Fibroblast of lung (primary cell): ENCODE results near the gene PLXNA4. TPM values are rescaled to one million over a fixed set of nuclear protein-coding genes. Genes with fewer than 3 reads are reported as not detected.

Experiments
- DNase-seq, 2 donors: peaks; one replicate each; pipeline versions ENCODE4 v3.0.0 to v3.0.0-alpha.2; 2010; ENCODE audit warnings: low read depth in 2 of 2
- H2AFZ ChIP-seq: 2 replicates; pipeline ENCODE4 v1.5.1; 2012; ENCODE audit warnings: low read length, control low read depth, inconsistent platforms
- H3K27ac ChIP-seq: 2 replicates; pipeline ENCODE4 v1.5.1; 2011; ENCODE audit warnings: low read length, control low read depth; ENCODE audit not compliant: insufficient read depth
- H3K27me3 ChIP-seq: 2 replicates; pipeline ENCODE4 v1.5.1; 2011; ENCODE audit warnings: mild to moderate bottlenecking, low read length; ENCODE audit not compliant: control insufficient read depth, insufficient read depth
- H3K36me3 ChIP-seq: 2 replicates; pipeline ENCODE4 v1.5.1; 2011; ENCODE audit warnings: low read length; ENCODE audit not compliant: control insufficient read depth, insufficient read depth
- H3K4me1 ChIP-seq: 2 replicates; pipeline ENCODE4 v1.5.1; 2011; ENCODE audit warnings: low read length; ENCODE audit not compliant: control insufficient read depth, insufficient read depth; ENCODE audit errors: extremely low read depth
- H3K4me2 ChIP-seq: 2 replicates; pipeline ENCODE4 v1.5.1; 2011; ENCODE audit warnings: low read length, control low read depth; ENCODE audit not compliant: insufficient read depth; ENCODE audit errors: extremely low read depth
- H3K4me3 ChIP-seq, 4 experiments: fragments of 200-600 bp in 1 of 4; sonication (generic) in 1 of 4; replicated peaks in 1 of 4; 2 replicates each; pipeline ENCODE4 v1.5.1; 2011 to 2016; ENCODE audit warnings: low read length in 4 of 4, low read depth in 3 of 4, mild to moderate bottlenecking in 3 of 4, control low read depth in 2 of 4, inconsistent platforms in 1 of 4, mixed read lengths in 1 of 4; ENCODE audit not compliant: insufficient read depth in 1 of 4; ENCODE audit errors: control extremely low read depth in 1 of 4
- H3K79me2 ChIP-seq: 2 replicates; pipeline ENCODE4 v1.5.1; 2012; ENCODE audit warnings: mild to moderate bottlenecking, low read length, inconsistent platforms; ENCODE audit not compliant: control insufficient read depth, insufficient read depth
- H3K9ac ChIP-seq: 2 replicates; pipeline ENCODE4 v1.5.1; 2011; ENCODE audit warnings: mild to moderate bottlenecking, low read length, control low read depth; ENCODE audit not compliant: insufficient read depth
- H3K9me3 ChIP-seq: 2 replicates; pipeline ENCODE4 v1.5.1; 2012; ENCODE audit warnings: low read depth, low read length; ENCODE audit not compliant: control insufficient read depth, insufficient read depth
- H4K20me1 ChIP-seq: 2 replicates; pipeline ENCODE4 v1.5.1; 2011; ENCODE audit warnings: low read length; ENCODE audit not compliant: control insufficient read depth, insufficient read depth; ENCODE audit errors: extremely low read depth
- CTCF ChIP-seq, 2 donors: IDR thresholded peaks in 1 of 2; conservative IDR thresholded peaks in 1 of 2; 1 replicate in 1 of 2; 2 replicates in 1 of 2; pipeline ENCODE4 v1.5.1; 2011 to 2012; ENCODE audit warnings: low read length in 2 of 2, control low read depth in 1 of 2, inconsistent platforms in 1 of 2, low read depth in 1 of 2, mild to moderate bottlenecking in 1 of 2
- EZH2 ChIP-seq: IDR thresholded peaks from 2 replicates; pipeline ENCODE4 v1.5.1; 2012; ENCODE audit warnings: low read length, control low read depth, mild to moderate bottlenecking; ENCODE audit errors: missing control alignments
- polyA plus RNA-seq, 2 donors: library from polyadenylated mRNA; depleted of rRNA in 1 of 2; stranded (reverse) in 1 of 2; unstranded in 1 of 2; fragments of >200 nt; gene quantifications; 2 replicates each; pipeline ENCODE4 v1.2.1, GENCODE V29; 2011 to 2012; ENCODE audit warnings: missing spikeins in 1 of 2
- total RNA-seq: library from RNA; depleted of rRNA; stranded (reverse); fragments of >200 nt; gene quantifications from 2 replicates; pipeline ENCODE4 v1.2.1, GENCODE V29; 2014

The PLXNA4 gene
- total and polyA plus RNA-seq, 2 donors (not counting 1 experiment from before 2014, with no cell fraction given) = 1.2 to 1.5 TPM

GRCh38 chr7:132275416-132276233 is 300.6 kb downstream of the PLXNA4 start:
- TF ChIP-seq EZH2 (no peak), CTCF (conservative IDR thresholded peaks at IDR 0.05 in 1 of 2, IDR thresholded peaks at IDR 0.05 in 1 of 2; ENCODE audit: low read depth in 1 of 2, low read length in 2 of 2) (no peak)
- Histone ChIP-seq H3K9ac (no peak overlapping the region), H3K9me3 (no peaks in the 10 kb centered on the region), H3K27me3 (no peaks in the 10 kb centered on the region), H3K4me3 (no peak overlapping the region), H3K36me3 (no peaks in the 10 kb centered on the region), H4K20me1 (no peaks in the 10 kb centered on the region), H2AFZ (no peak overlapping the region), H3K4me1 (peaks cover 6% of the 10 kb centered on the region), H3K27ac (no peak overlapping the region), H3K79me2 (no peaks in the 10 kb centered on the region), H3K4me2 (no peak overlapping the region)
- no peak for DNase-seq

- no peak for TF ChIP-seq CTCF (conservative IDR thresholded peaks at IDR 0.05 in 1 of 2, IDR thresholded peaks at IDR 0.05 in 1 of 2; ENCODE audit: low read depth in 1 of 2, low read length in 2 of 2)
- TF ChIP-seq EZH2 = no peak
- Histone ChIP-seq H3K27me3 (no peaks in the 10 kb centered on the region), H3K79me2 (no peaks in the 10 kb centered on the region), H3K36me3 (no peaks in the 10 kb centered on the region), H4K20me1 (no peaks in the 10 kb centered on the region), H3K4me1 (peaks cover 3% of the 10 kb centered on the region), H3K4me2 (no peak overlapping the region), H3K4me3 (no peak overlapping the region), H3K9me3 (no peaks in the 10 kb centered on the region), H3K9ac (no peak overlapping the region), H2AFZ (no peak overlapping the region), H3K27ac (no peak overlapping the region)
- no peak for DNase-seq
Observed at GRCh38 chr7:132272763-132273371, 303.4 kb downstream of the PLXNA4 start.

- H3K4me3 ChIP-seq = no peak overlapping the region
- H3K9ac ChIP-seq = no peak overlapping the region
- H3K79me2 ChIP-seq = no peaks in the 10 kb centered on the region
- H3K9me3 ChIP-seq = no peaks in the 10 kb centered on the region
- no peaks in the 10 kb centered on the region for H4K20me1 ChIP-seq
- H3K27me3 ChIP-seq = no peaks in the 10 kb centered on the region
- DNase-seq = peak in 1 of 2 donors; percentile 38
- H3K4me2 ChIP-seq = no peak overlapping the region
- TF ChIP-seq EZH2 = no peak
- no peak for TF ChIP-seq CTCF (conservative IDR thresholded peaks at IDR 0.05 in 1 of 2, IDR thresholded peaks at IDR 0.05 in 1 of 2; ENCODE audit: low read depth in 1 of 2, low read length in 2 of 2)
- H2AFZ ChIP-seq = no peak overlapping the region
- H3K27ac ChIP-seq = no peak overlapping the region
- no peaks in the 10 kb centered on the region for H3K36me3 ChIP-seq
- no peaks in the 10 kb centered on the region for H3K4me1 ChIP-seq
Observed at GRCh38 chr7:132270517-132270916, 305.8 kb downstream of the PLXNA4 start.
